ENCODE data around the gene SETBP1.

Gene SETBP1

GRCh38 chr18:44750774-44751173 is 70.1 kb downstream of the SETBP1 start:
- Histone ChIP-seq H3K4me3 (ENCODE audit: low read depth, low read length) (no peak overlapping the region), H3K27me3 (ENCODE audit: control insufficient read depth, insufficient read depth, low read length) (no peaks in the 10 kb centered on the region), H3K27ac (no peak overlapping the region), H3K36me3 (ENCODE audit: control insufficient read depth, insufficient read depth, low read length) (no peaks in the 10 kb centered on the region), H3K9me3 (ENCODE audit: control insufficient read depth, low read length) (no peaks in the 10 kb centered on the region), H3K4me2 (ENCODE audit: low read length) (no peak overlapping the region), H3K4me1 (peaks cover 11% of the 10 kb centered on the region), H3K9ac (no peak overlapping the region), H2AFZ (no peak overlapping the region), H3K79me2 (peaks cover 4% of the 10 kb centered on the region)
- TF ChIP-seq CTCF (IDR thresholded peaks at IDR 0.05) = no peak

GRCh38 chr18:44754567-44754966 is 73.9 kb downstream of the SETBP1 start:
- H3K27ac ChIP-seq = no peak overlapping the region
- peaks cover 5% of the 10 kb centered on the region for H3K4me1 ChIP-seq
- H3K27me3 ChIP-seq (ENCODE audit: control insufficient read depth, insufficient read depth, low read length) = no peaks in the 10 kb centered on the region
- TF ChIP-seq CTCF (IDR thresholded peaks at IDR 0.05) = no peak
- no peaks in the 10 kb centered on the region for H3K36me3 ChIP-seq (ENCODE audit: control insufficient read depth, insufficient read depth, low read length)
- H2AFZ ChIP-seq = no peak overlapping the region
- no peak overlapping the region for H3K9ac ChIP-seq
- H3K79me2 ChIP-seq = peaks cover 4% of the 10 kb centered on the region
- H3K4me2 ChIP-seq (ENCODE audit: low read length) = no peak overlapping the region
- no peak overlapping the region for H3K4me3 ChIP-seq (ENCODE audit: low read depth, low read length)
- no peaks in the 10 kb centered on the region for H3K9me3 ChIP-seq (ENCODE audit: control insufficient read depth, low read length)

- Histone ChIP-seq H3K27me3 (ENCODE audit: control insufficient read depth, insufficient read depth, low read length) (no peaks in the 10 kb centered on the region), H3K9me3 (ENCODE audit: control insufficient read depth, low read length) (no peaks in the 10 kb centered on the region), H3K36me3 (ENCODE audit: control insufficient read depth, insufficient read depth, low read length) (no peaks in the 10 kb centered on the region), H3K9ac (no peak overlapping the region), H3K79me2 (peaks cover 7% of the 10 kb centered on the region), H3K27ac (peak overlapping the region; percentile 64), H3K4me2 (ENCODE audit: low read length) (peak overlapping the region; percentile 63), H3K4me3 (ENCODE audit: low read depth, low read length) (no peak overlapping the region), H3K4me1 (peaks cover 25% of the 10 kb centered on the region), H2AFZ (peak overlapping the region; percentile 74)
- no peak for TF ChIP-seq CTCF (IDR thresholded peaks at IDR 0.05)
Observed at GRCh38 chr18:44758861-44759631, 78.4 kb downstream of the SETBP1 start.

- Histone ChIP-seq H3K36me3 (ENCODE audit: control insufficient read depth, insufficient read depth, low read length) (no peaks in the 10 kb centered on the region), H3K79me2 (peaks cover 14% of the 10 kb centered on the region), H3K4me2 (ENCODE audit: low read length) (no peak overlapping the region), H2AFZ (peak overlapping the region; percentile 74), H3K9ac (no peak overlapping the region), H3K4me1 (peaks cover 29% of the 10 kb centered on the region), H3K9me3 (ENCODE audit: control insufficient read depth, low read length) (no peaks in the 10 kb centered on the region), H3K27ac (peak overlapping the region; percentile 64), H3K4me3 (ENCODE audit: low read depth, low read length) (no peak overlapping the region), H3K27me3 (ENCODE audit: control insufficient read depth, insufficient read depth, low read length) (no peaks in the 10 kb centered on the region)
- no peak for TF ChIP-seq CTCF (IDR thresholded peaks at IDR 0.05)
Observed at GRCh38 chr18:44759925-44760342, 79.2 kb downstream of the SETBP1 start.

- Histone ChIP-seq H3K79me2 (peaks cover 15% of the 10 kb centered on the region), H3K4me3 (ENCODE audit: low read depth, low read length) (no peak overlapping the region), H3K9me3 (ENCODE audit: control insufficient read depth, low read length) (no peaks in the 10 kb centered on the region), H2AFZ (no peak overlapping the region), H3K4me1 (peaks cover 30% of the 10 kb centered on the region), H3K27me3 (ENCODE audit: control insufficient read depth, insufficient read depth, low read length) (no peaks in the 10 kb centered on the region), H3K9ac (no peak overlapping the region), H3K4me2 (ENCODE audit: low read length) (no peak overlapping the region), H3K27ac (no peak overlapping the region), H3K36me3 (ENCODE audit: control insufficient read depth, insufficient read depth, low read length) (no peaks in the 10 kb centered on the region)
- TF ChIP-seq CTCF (IDR thresholded peaks at IDR 0.05) = no peak
Observed at GRCh38 chr18:44761812-44762211, 81.1 kb downstream of the SETBP1 start.

Data from parathyroid adenoma (tissue), 2 donors.